A549 (cell line): ENCODE measurements around the gene TDRKH. TPM values are rescaled to one million over a fixed set of nuclear protein-coding genes. Genes with fewer than 3 reads are reported as not detected.
A peak's percentile ranks its signal among the peaks of the same experiment; 100 is the strongest.

Experiments used
- ATAC-seq, 2 experiments: fragments of 200-7000 bp in 1 of 2; fragments of >200 bp in 1 of 2; cut with Nextera tagmentation in 1 of 2; cut with Tn5 transposase in 1 of 2; 3 replicates each; pipeline versions ENCODE4 v1.8.0 to v1.9.1; 2018 to 2020; ENCODE audit warnings: mild to moderate bottlenecking in 1 of 2, moderate library complexity in 1 of 2
- CTCF ChIA-PET: fragments of 300-600 bp; sonication (Branson Sonifier 250); formaldehyde crosslinking; extraction: SDS; loops from one replicate; lab custom pipeline; 2021; ENCODE audit warnings: antibody characterized with exemption, inconsistent platforms; lab: Yijun Ruan, JAX
- POLR2A ChIA-PET: fragments of 350-600 bp; formaldehyde crosslinking; extraction: SDS; loops from one replicate; lab custom pipeline; 2021; ENCODE audit warnings: antibody characterized with exemption, inconsistent platforms; lab: Yijun Ruan, JAX
- DNase-seq, 2 experiments: peaks; one replicate each; pipeline versions ENCODE4 v3.0.0 to v3.0.0-alpha.2; 2011 to 2016; ENCODE audit warnings: low read depth in 1 of 2, low spot score in 1 of 2
- FAIRE-seq: peaks from 2 replicates; lab custom pipeline; 2011; peaks lifted over from hg19 to GRCh38; lab: Jason Lieb, UNC
- H3K27ac ChIP-seq, 2 experiments: fragments of >200 bp; sonication (Bioruptor Twin); formaldehyde crosslinking; 3 replicates each; pipeline ENCODE4 v1.5.1; 2016 to 2017
- H3K4me1 ChIP-seq: fragments of >200 bp; sonication (Bioruptor Twin); formaldehyde crosslinking; 3 replicates; pipeline ENCODE4 v1.6.1; 2016
- H3K4me2 ChIP-seq: fragments of >200 bp; sonication (Bioruptor Twin); formaldehyde crosslinking; 3 replicates; pipeline ENCODE4 v1.6.1; 2016
- H3K4me3 ChIP-seq: fragments of >200 bp; sonication (Bioruptor Twin); formaldehyde crosslinking; 3 replicates; pipeline ENCODE4 v1.5.1; 2016
- H3K9me3 ChIP-seq: fragments of >200 bp; sonication (Bioruptor Twin); formaldehyde crosslinking; 3 replicates; pipeline ENCODE4 v1.6.1; 2016
- BCL3 ChIP-seq: fragments of >200 bp; sonication (Bioruptor Twin); formaldehyde crosslinking; IDR thresholded peaks from 3 replicates; pipeline ENCODE4 v1.6.1; 2016
- BHLHE40 ChIP-seq: IDR thresholded peaks from 2 replicates; pipeline ENCODE4 v1.6.1; 2012; ENCODE audit warnings: low read depth, low read length, inconsistent platforms
- CBX2 ChIP-seq: fragments of 200-600 bp; sonication (generic); IDR thresholded peaks from 2 replicates; pipeline ENCODE4 v1.6.1; 2016; ENCODE audit warnings: low read depth, mild to moderate bottlenecking, borderline replicate concordance
- CEBPB ChIP-seq, 2 experiments: fragments of >200 bp in 1 of 2; sonication (Bioruptor Twin) in 1 of 2; formaldehyde crosslinking in 1 of 2; IDR thresholded peaks; 2 replicates each; pipeline ENCODE4 v1.6.1; 2012 to 2016
- CTCF ChIP-seq: fragments of >200 bp; sonication (Bioruptor Twin); formaldehyde crosslinking; IDR thresholded peaks from 3 replicates; pipeline ENCODE4 v1.5.1; 2016
- FOSL2 ChIP-seq, 2 experiments: fragments of 450-650 bp in 1 of 2; fragments of >200 bp in 1 of 2; sonication (Bioruptor Twin) in 1 of 2; formaldehyde crosslinking; IDR thresholded peaks; 2 replicates each; pipeline versions ENCODE4 v1.5.0 to v1.6.1; 2016 to 2020; ENCODE audit warnings: mild to moderate bottlenecking in 1 of 2, moderate library complexity in 1 of 2
- HEYL ChIP-seq: fragments of 250-450 bp; sonication (Bioruptor Pico); IDR thresholded peaks from 2 replicates; pipeline ENCODE4 v1.8.0; 2021; ENCODE audit warnings: mild to moderate bottlenecking, moderate library complexity
- HOXA7 ChIP-seq: fragments of 250-450 bp; sonication (Bioruptor Pico); IDR thresholded peaks from 2 replicates; pipeline ENCODE4 v1.5.0; 2020; ENCODE audit warnings: mild to moderate bottlenecking, moderate library complexity
- KDM1A ChIP-seq: fragments of 200-600 bp; sonication (generic); IDR thresholded peaks from 2 replicates; pipeline ENCODE4 v1.6.1; 2016; ENCODE audit warnings: low read depth, mild to moderate bottlenecking
- KDM5A ChIP-seq: fragments of 200-600 bp; sonication (generic); IDR thresholded peaks from 2 replicates; pipeline ENCODE4 v1.6.1; 2016; ENCODE audit warnings: antibody characterized with exemption, mild to moderate bottlenecking
- MAFK ChIP-seq: fragments of 450-650 bp; IDR thresholded peaks from 2 replicates; pipeline ENCODE4 v1.6.1; 2014; ENCODE audit not compliant: partially characterized antibody
- POLR2A ChIP-seq: IDR thresholded peaks from 2 replicates; pipeline ENCODE4 v1.6.1; 2012; ENCODE audit warnings: mild to moderate bottlenecking, low read length
- POLR2AphosphoS2 ChIP-seq: conservative IDR thresholded peaks from 2 replicates; pipeline ENCODE4 v1.6.1; 2012; ENCODE audit warnings: low read length, improper control_type of control experiment, inconsistent platforms
- RAD21 ChIP-seq, 2 experiments: fragments of >200 bp in 1 of 2; sonication (Bioruptor Twin) in 1 of 2; formaldehyde crosslinking in 1 of 2; IDR thresholded peaks in 1 of 2; conservative IDR thresholded peaks in 1 of 2; 2 replicates in 1 of 2; 3 replicates in 1 of 2; pipeline ENCODE4 v1.6.1; 2012 to 2018; ENCODE audit warnings: inconsistent platforms in 1 of 2
- RARB ChIP-seq: fragments of 250-450 bp; sonication (Bioruptor Pico); IDR thresholded peaks from 2 replicates; pipeline ENCODE4 v1.8.0; 2021; ENCODE audit warnings: mild to moderate bottlenecking, moderate library complexity
- SMC3 ChIP-seq: fragments of >200 bp; sonication (Bioruptor Twin); formaldehyde crosslinking; IDR thresholded peaks from 3 replicates; pipeline ENCODE4 v1.6.1; 2018; ENCODE audit warnings: inconsistent platforms
- ZSCAN20 ChIP-seq: fragments of 250-450 bp; sonication (Bioruptor Pico); IDR thresholded peaks from 2 replicates; pipeline ENCODE4 v1.8.0; 2022; ENCODE audit warnings: mild to moderate bottlenecking, moderate library complexity
- WGBS: methylation state at CpG from one replicate; pipeline ENCODE4 v1.1.6; 2017; ENCODE audit errors: missing lambda C conversion rate; 5-methylcytosine and 5-hydroxymethylcytosine counted together
- polyA plus RNA-seq, 4 experiments: library from polyadenylated mRNA; depleted of rRNA in 3 of 4; stranded (reverse); fragments of >200 nt; fragmentation: RNase III in 1 of 4; extraction: RNeasy Plus Mini Kit Qiagen cat#74134 plus additional on column Dnase treatment in 1 of 4; gene quantifications; 2 replicates in 3 of 4; 3 replicates in 1 of 4; pipeline ENCODE4 v1.2.3, GENCODE V29; 2011 to 2017
- TF ChIP-seq, protein P1 (sequence below): fragments of 450-650 bp; IDR thresholded peaks from 2 replicates; pipeline ENCODE4 v1.6.1; 2014; ENCODE audit warnings: antibody characterized with exemption
- TF ChIP-seq, protein P2 (sequence below): IDR thresholded peaks from 2 replicates; pipeline ENCODE4 v1.6.1; 2012
- TF ChIP-seq, protein P3 (sequence below): IDR thresholded peaks from 2 replicates; pipeline ENCODE4 v1.6.1; 2012

Gene TDRKH
- polyA plus RNA-seq, 2 of the 4 experiments (the other 2 are of a cell fraction), result 7.7 to 8.8 TPM

- Histone ChIP-seq H3K9me3 (no peaks in the 10 kb centered on the region), H3K4me3 (no peak overlapping the region), H3K4me2 (no peak overlapping the region), H3K27ac (no peak overlapping the region), H3K4me1 (peaks cover 24% of the 10 kb centered on the region)
- ChIA-PET POLR2A (interaction anchor here (0.5 to 0.9 kb wide), 2 partner anchors 70 to 758 kb away, joined by 3 read pairs; partner anchors contain the start of gene MRPL9), CTCF (interaction anchor here (0.8 to 3.0 kb wide), 7 partner anchors 9 to 389 kb away, joined by 3 to 10 read pairs (median 3); no protein-coding TSS in a partner anchor)
- WGBS, result 86% methylated on average over 5 of the region's 8 CpGs
- no peak for FAIRE-seq
- no peak for DNase-seq
- no peak for ATAC-seq
- TF ChIP-seq SMC3 (no peak), CEBPB (IDR thresholded peaks at IDR 0.05) (no peak), FOSL2 (IDR thresholded peaks at IDR 0.05) (no peak), FOSL2 (CRISPR knock-in tag; IDR thresholded peaks at IDR 0.05) (no peak), HEYL (CRISPR knock-in tag) (no peak), KDM5A (no peak), BHLHE40 (no peak), POLR2A (no peak)
- TF ChIP-seq, protein P1, sequence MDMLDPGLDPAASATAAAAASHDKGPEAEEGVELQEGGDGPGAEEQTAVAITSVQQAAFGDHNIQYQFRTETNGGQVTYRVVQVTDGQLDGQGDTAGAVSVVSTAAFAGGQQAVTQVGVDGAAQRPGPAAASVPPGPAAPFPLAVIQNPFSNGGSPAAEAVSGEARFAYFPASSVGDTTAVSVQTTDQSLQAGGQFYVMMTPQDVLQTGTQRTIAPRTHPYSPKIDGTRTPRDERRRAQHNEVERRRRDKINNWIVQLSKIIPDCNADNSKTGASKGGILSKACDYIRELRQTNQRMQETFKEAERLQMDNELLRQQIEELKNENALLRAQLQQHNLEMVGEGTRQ, result no peak
Observed at GRCh38 chr1:151833172-151833900, 43.0 kb upstream of the TDRKH start.

- Histone ChIP-seq H3K4me3 (no peak overlapping the region), H3K4me2 (no peak overlapping the region), H3K9me3 (no peaks in the 10 kb centered on the region), H3K4me1 (peaks cover 24% of the 10 kb centered on the region), H3K27ac (peak overlapping the region; percentile 25 to 48; a peak in 4 of 6 replicates)
- WGBS, result 62% methylated on average over 10 of the region's 10 CpGs
- CTCF ChIA-PET, result interaction anchor here (0.8 to 3.0 kb wide), 6 partner anchors 8 to 371 kb away, joined by 3 to 10 read pairs (median 3); no protein-coding TSS in a partner anchor
- ATAC-seq (peak in 1 of 2 experiments; percentile 11; a peak in 1 of 6 replicates), DNase-seq (peak in 1 of 2 experiments; percentile 38), FAIRE-seq (no peak)
- POLR2A ChIA-PET, result interaction anchor here (0.5 to 0.9 kb wide), 2 partner anchors 70 to 757 kb away, joined by 3 read pairs; partner anchors contain the start of gene MRPL9
- TF ChIP-seq HEYL (CRISPR knock-in tag) (no peak), KDM1A (no peak), POLR2A (no peak), RAD21 (conservative IDR thresholded peaks at IDR 0.05 in 1 of 2, IDR thresholded peaks at IDR 0.05 in 1 of 2) (no peak), MAFK (no peak), HOXA7 (no peak)
- TF ChIP-seq, protein P1, result no peak
- TF ChIP-seq, protein P2, sequence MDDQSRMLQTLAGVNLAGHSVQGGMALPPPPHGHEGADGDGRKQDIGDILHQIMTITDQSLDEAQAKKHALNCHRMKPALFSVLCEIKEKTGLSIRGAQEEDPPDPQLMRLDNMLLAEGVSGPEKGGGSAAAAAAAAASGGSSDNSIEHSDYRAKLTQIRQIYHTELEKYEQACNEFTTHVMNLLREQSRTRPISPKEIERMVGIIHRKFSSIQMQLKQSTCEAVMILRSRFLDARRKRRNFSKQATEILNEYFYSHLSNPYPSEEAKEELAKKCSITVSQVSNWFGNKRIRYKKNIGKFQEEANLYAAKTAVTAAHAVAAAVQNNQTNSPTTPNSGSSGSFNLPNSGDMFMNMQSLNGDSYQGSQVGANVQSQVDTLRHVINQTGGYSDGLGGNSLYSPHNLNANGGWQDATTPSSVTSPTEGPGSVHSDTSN, result no peak
Observed at GRCh38 chr1:151832318-151832980, 42.1 kb upstream of the TDRKH start.

- WGBS, result 56% methylated on average over 5 of the region's 5 CpGs
Observed at GRCh38 chr1:151831605-151832004, 41.3 kb upstream of the TDRKH start, which contains the start of gene RORC. Gene RORC, minus strand, starts transcription at chr1:151831802. Its CDS starts 38 bp downstream, at chr1:151831764.

More at GRCh38 chr1:151831605-151832004, 41.3 kb upstream of the TDRKH start, which contains the start of gene RORC:
- ATAC-seq (no peak), DNase-seq (no peak), FAIRE-seq (no peak)
- Histone ChIP-seq H3K27ac (peak within 1 kb of the TSS; percentile 25 to 48; a peak in 4 of 6 replicates), H3K4me3 (no peak within 1 kb of the TSS), H3K4me2 (peak within 1 kb of the TSS; percentile 37), H3K9me3 (no peaks in the 10 kb centered on the region), H3K4me1 (peaks cover 22% of the 10 kb centered on the region)
- ChIA-PET POLR2A (no interaction called here), CTCF (interaction anchor here (1.2 to 3.0 kb wide), 2 partner anchors 97 to 238 kb away, joined by 3 to 10 read pairs; no protein-coding TSS in a partner anchor)
- TF ChIP-seq, protein P3, sequence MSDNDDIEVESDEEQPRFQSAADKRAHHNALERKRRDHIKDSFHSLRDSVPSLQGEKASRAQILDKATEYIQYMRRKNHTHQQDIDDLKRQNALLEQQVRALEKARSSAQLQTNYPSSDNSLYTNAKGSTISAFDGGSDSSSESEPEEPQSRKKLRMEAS, result no peak
- TF ChIP-seq RARB (CRISPR knock-in tag) (no peak), CTCF (no peak), POLR2AphosphoS2 (no peak), CBX2 (no peak), BCL3 (no peak), ZSCAN20 (no peak)
